GM18511 (cell line): ENCODE measurements around the gene PTRH1.

ENCODE experiments used
- ATAC-seq: cut with Tn5 transposase; IDR thresholded peaks from one replicate; pipeline ENCODE4 v1.9.1; 2021; ENCODE audit warnings: mild to moderate bottlenecking, moderate library complexity; ENCODE audit not compliant: unreplicated experiment

PTRH1 gene

DNA sequence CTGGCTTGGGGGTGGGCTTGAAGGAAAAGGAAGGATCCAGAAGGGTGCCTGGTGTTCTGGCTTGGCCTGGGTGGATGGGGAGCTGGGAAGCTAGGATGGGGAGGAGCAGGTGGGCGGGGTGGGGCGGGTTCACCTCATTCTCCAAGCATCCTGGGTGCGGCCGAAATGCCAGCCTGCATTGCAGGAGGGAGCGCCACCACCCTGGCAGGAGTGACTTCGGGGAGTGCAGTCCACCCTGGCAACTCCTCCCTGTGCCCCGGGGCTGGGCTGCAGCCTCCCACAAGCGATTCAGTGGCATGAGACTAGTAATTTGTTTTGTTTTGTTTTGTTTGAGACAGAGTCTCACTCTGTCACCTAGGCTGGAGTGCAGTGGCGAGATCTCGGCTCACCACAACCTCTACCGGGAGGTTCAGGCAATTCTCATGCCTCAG, 5.9 kb upstream of the PTRH1 start:
- no peak for ATAC-seq

- no peak for ATAC-seq
Observed at GRCh38 chr9:127720865-127721227, 5.4 kb upstream of the PTRH1 start.

- no peak for ATAC-seq
Observed at GRCh38 chr9:127720031-127720864, 4.8 kb upstream of the PTRH1 start.

DNA sequence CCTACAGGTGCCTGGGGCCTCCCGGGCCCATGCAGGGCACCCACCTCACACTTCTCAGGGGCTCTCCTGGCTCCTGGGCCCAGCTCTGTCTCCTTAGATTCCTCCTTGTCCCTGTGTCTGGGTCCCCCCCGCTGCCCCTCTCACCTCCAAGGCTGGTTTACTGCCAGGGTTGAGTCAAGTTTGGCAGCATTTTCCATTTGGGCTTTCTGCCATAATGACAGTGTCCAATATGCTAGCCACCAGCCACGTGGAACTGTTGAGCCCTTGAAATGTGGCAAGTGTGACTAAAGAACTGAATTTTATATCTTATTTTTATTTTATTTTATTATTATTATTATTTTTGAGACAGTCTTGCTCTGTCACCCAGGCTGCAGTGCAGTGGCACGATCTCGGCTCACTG, 2.3 kb upstream of the PTRH1 start:
- ATAC-seq = no peak

- ATAC-seq = no peak
Observed at GRCh38 chr9:127716412-127716811, 949 bp upstream of the PTRH1 start.

DNA sequence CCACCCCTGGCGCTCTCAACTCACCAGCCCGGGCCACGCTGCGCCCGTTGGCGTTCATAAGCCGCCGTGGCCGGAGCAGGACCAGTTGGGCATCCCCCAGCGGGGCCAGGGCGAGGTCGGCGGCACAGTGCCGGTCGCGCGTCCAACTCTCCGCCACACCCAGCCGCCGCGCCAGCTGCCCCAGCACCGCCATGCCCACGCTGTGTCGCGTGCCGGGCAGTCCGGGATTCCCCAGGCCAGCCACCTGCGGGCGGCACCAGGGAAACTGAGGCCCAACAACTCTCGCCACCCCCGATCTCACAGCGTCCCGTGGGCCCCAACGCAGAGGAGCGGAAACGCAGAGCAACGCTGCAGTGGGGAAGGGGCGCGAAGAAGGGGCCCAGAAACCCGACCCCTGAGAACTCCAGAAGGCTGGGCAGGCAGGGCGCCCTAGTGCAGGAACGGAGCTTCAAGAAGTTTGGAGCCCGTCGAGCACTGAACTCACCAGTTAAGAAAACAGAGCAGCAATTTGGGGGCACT, 453 bp downstream of the PTRH1 start:
- peak; percentile 11 for ATAC-seq

DNA sequence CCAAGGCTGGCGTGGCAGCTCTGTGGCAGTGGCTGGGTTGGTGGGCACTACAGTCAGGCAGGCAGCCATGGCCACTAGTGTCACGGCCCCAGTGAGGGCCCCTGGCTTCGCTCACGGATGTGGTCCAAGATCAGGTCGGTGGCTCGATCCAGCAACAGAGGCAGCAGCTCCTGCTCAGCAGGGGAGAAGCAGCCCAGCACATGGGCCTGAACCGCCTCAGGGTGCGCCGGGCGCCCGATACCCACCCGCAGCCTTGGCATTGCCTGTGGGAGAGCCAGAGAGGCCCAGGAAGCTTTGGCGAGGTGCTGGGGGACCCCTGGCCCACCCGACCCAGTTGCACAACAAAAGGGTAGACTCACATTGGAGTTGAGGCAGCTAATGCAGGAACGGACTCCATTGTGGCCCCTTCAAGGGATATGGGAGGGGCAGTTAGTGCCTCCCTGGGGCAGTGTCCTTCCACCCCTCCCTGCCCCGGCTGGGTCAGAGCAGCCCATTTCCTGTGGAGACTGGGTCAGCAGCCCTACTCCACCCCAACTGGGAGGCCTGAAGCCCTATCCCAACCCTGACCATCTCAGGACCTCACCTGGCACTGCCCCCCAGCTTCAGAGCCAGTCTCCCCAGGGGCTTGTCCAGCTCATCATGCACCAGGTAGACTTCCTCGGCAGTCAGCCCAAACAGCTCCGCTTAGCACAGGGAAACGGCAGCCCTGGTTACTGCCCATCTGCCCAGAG, 1.3 kb downstream of the PTRH1 start:
- no peak for ATAC-seq

DNA sequence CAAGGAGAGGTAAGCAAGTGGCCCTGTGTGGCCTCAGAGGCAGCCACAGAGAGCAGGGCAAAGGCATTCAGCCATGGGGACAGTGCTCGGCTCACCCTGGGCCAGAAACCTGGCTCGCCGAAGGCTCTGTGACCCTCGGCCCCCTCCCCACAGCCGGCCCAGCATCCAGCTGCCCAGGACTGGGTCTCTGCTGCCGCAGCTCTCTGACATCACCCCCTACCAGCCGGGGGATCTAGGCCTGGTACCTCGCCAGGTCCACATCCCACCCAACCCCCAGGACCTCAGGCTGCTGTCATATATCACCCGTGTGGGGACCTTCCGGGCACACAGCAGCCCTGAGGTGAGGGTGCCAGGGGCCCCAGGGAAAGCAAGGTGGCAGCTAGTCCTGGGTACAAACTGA, 2.6 kb downstream of the PTRH1 start:
- ATAC-seq = no peak

DNA sequence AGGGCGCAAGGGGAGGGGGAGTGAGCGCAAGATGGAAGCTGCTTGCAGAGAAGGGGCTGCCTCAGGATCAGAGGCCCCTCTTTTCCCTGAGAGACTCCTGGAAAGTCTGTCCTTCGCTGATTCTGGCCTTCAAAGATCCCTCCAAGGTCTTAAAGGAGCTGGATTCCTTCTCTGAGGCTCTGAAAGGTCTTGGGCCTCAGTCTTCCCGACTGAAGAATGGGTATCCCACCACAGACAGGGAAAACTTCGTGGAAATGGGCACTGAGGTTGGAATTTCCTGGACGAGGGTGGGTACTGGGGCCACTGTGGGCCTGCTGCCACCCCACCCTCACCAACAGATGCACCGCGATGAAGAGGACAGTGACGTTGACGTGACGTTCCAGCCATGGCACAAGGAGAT, 3.1 kb downstream of the PTRH1 start:
- no peak for ATAC-seq

- ATAC-seq = no peak
Observed at GRCh38 chr9:127711831-127712274, 3.6 kb downstream of the PTRH1 start.

- no peak for ATAC-seq
Observed at GRCh38 chr9:127711226-127711701, 4.2 kb downstream of the PTRH1 start.

GRCh38 chr9:127710204-127710783, 5.2 kb downstream of the PTRH1 start:
- ATAC-seq = no peak

GRCh38 chr9:127708952-127709587, 6.4 kb downstream of the PTRH1 start:
- ATAC-seq = no peak

- ATAC-seq = no peak
Observed at GRCh38 chr9:127707766-127708165, 7.7 kb downstream of the PTRH1 start.

- no peak for ATAC-seq
Observed at GRCh38 chr9:127706836-127707241, 8.6 kb downstream of the PTRH1 start, which contains the start of gene CFAP157. CFAP157 (plus strand) TSS chr9:127706988; CDS start chr9:127707032, 44 bp downstream.

- no peak for ATAC-seq
Observed at GRCh38 chr9:127705577-127706379, 9.7 kb downstream of the PTRH1 start.

DNA sequence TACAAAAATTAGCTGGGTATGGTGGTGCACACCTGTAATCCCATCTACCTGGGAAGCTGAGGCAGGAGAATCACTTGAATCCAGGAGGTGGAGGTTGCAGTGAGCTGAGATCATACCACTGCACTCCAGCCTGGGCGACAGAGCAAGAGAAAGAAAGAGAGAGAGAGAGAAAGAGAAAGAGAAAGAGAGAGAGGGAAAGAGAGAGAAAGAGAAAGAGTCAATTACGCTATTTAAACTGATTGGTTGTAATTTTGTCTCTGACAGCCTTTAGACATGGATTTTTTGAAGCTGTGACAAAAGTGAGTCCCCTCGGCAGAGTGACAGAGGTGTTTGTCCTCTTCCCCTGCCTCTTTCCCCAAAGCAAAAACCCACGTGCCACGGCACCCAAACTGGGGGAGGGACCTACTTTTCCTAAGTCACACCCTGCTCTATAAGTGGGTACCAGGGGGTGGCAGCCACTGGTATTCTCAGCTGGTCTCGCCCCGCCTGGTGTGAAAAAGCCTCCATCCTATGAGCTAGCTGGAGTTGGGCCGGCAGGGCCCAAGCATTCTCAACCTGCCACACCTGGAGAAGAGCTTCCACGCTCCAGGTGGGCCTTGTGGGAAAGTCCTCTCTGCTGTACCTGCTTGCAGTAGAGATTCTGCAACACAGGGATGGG, 12.0 kb downstream of the PTRH1 start:
- no peak for ATAC-seq

- ATAC-seq = no peak
Observed at GRCh38 chr9:127700594-127701255, 14.7 kb downstream of the PTRH1 start.

GRCh38 chr9:127700140-127700539, 15.3 kb downstream of the PTRH1 start:
- ATAC-seq = no peak
